22Rv1 (cell line): ENCODE results near the gene UTP3.
"Not testable (repeated sequence)": the region's sequence is repeated elsewhere in the genome, so short reads cannot be mapped to it uniquely, and the experiment has no call there.

Experiments
- H3K27ac ChIP-seq: fragments of 450-650 bp; 2 replicates; pipeline ENCODE4 v1.5.1; 2017
- ZFX ChIP-seq: fragments of 450-650 bp; IDR thresholded peaks from 2 replicates; pipeline ENCODE4 v1.6.1; 2017; ENCODE audit warnings: antibody characterized with exemption, borderline replicate concordance
- TF ChIP-seq, protein P1 (sequence below): fragments of 450-650 bp; IDR thresholded peaks from 2 replicates; pipeline ENCODE4 v1.5.1; 2017; ENCODE audit warnings: mild to moderate bottlenecking

Gene UTP3

DNA sequence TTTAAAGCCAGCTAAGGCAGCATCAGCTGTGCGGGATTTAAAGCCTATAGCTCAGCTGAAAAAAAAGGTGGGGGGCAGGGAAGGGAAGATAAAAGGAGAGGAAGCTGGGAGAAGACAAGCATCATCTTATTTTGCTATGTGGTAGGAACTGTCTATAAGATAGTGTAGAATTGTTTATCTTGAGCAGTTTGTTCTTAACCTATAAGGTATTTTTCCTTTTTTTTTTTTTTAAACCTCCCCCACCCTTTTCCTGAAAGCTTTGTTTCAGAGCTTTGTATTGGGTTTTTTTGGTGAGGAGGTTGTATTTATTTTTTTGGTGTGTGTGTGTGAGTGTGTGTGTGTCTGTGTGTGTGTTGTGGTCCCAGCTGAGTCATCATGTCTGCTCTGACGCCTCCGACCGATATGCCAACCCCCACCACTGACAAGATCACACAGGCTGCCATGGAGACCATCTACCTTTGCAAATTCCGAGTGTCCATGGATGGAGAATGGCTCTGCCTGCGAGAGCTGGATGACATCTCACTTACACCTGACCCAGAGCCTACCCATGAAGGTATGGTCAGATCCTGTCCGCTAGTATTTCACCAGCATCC is 34.0 kb downstream of the UTP3 start:
- H3K27ac ChIP-seq: no peak overlapping the region
- TF ChIP-seq, protein P1, sequence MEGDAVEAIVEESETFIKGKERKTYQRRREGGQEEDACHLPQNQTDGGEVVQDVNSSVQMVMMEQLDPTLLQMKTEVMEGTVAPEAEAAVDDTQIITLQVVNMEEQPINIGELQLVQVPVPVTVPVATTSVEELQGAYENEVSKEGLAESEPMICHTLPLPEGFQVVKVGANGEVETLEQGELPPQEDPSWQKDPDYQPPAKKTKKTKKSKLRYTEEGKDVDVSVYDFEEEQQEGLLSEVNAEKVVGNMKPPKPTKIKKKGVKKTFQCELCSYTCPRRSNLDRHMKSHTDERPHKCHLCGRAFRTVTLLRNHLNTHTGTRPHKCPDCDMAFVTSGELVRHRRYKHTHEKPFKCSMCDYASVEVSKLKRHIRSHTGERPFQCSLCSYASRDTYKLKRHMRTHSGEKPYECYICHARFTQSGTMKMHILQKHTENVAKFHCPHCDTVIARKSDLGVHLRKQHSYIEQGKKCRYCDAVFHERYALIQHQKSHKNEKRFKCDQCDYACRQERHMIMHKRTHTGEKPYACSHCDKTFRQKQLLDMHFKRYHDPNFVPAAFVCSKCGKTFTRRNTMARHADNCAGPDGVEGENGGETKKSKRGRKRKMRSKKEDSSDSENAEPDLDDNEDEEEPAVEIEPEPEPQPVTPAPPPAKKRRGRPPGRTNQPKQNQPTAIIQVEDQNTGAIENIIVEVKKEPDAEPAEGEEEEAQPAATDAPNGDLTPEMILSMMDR: no peak
- no peak for TF ChIP-seq ZFX

DNA sequence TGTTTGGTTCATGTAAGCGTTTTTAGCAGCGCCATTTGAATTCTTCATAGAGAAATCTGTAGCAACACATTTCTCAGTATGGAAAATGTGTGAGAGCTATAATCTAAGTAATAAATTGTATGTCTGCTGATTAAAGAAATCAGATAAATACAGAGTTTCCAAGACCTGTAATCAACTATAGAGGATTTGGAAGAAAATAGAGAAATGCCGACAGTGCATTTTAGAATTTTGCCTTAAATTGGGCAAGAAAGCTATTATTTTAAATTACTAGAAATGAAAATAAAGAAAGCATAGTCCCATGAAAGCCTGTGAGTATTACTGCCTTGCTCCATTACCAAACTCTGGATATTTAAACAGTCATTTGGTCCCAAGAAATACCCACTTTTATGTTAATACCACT is 36.1 kb downstream of the UTP3 start:
- H3K27ac ChIP-seq: no peak overlapping the region
- no peak for TF ChIP-seq ZFX
- TF ChIP-seq, protein P1: no peak

DNA sequence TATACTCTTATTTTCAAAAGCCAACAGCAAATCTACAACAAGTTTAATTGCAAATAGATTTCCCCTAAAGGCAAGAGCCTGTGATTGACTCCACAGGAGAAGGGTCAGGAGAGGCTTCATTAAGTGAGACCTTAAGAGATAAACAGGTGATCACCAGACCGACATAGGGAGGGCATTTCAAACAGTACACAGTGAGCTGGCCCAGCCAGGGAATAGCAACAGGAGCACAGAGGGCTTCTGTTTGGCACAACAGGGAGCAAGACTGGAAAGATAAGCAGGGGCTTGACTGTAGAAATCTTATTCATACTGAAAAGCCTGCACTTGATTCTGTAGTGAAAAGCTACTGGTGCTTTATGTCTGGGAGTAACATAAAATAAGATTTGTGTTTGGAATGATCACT is 37.3 kb downstream of the UTP3 start:
- TF ChIP-seq, protein P1: no peak
- no peak for TF ChIP-seq ZFX
- no peak overlapping the region for H3K27ac ChIP-seq

DNA sequence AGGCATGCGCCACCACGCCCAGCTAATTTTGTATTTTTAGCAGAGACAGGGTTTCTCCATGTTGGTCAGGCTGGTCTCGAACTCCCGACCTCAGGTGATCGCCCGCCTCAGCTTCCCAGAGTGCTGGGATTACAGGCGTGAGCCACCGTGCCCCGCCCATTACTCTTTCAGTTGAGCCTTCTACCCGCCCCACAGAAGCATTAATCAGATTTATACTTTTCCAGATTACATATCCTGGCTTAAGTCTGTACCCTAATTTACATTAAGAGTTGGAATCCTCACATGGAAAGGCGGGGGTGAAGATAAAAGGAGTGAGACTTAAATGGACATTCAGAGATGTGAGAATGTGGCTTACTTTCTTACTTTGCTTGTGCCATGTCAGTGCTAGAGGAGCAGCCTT is 38.2 kb downstream of the UTP3 start:
- not testable (repeated sequence) for H3K27ac ChIP-seq

DNA sequence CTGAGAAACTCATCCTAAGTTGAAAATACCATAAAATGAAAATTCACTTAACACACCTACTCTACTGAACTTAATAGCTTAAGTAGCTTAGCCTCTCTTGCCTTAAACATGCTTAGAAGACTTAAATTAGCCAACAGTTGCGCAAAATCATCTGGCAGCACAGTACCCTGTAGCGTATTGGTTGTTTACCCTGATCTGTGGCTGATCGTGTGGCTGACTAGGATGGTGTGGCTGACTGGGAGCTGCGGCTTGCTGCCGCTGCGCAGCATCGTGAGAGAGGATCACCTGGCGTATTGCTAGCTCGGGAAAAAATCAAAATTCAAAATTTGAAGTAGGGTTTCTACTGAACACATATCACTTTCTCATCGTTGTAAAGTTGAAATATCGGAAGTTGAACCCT is 39.8 kb downstream of the UTP3 start:
- TF ChIP-seq, protein P1: no peak
- TF ChIP-seq ZFX: no peak
- no peak overlapping the region for H3K27ac ChIP-seq

DNA sequence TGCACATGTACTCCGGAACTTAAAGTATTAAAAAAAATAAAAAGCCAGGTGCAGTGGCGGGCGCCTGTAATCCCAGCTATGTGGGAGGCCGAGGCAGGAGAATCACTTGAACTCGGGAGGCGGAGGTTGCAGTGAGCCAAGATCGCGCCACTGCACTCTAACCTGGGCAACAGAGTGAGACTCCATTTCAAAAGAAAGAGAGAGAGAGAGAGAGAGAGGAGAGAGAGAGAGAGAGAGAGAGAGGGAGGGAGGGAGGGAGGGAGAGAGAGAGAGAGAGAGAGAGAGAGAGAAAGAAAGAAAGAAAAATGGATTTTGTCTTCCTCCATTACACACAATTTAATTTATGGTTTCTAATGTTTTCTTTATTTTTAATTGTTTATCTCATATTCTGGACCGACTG is 44.5 kb downstream of the UTP3 start:
- H3K27ac ChIP-seq: not testable (repeated sequence)

DNA sequence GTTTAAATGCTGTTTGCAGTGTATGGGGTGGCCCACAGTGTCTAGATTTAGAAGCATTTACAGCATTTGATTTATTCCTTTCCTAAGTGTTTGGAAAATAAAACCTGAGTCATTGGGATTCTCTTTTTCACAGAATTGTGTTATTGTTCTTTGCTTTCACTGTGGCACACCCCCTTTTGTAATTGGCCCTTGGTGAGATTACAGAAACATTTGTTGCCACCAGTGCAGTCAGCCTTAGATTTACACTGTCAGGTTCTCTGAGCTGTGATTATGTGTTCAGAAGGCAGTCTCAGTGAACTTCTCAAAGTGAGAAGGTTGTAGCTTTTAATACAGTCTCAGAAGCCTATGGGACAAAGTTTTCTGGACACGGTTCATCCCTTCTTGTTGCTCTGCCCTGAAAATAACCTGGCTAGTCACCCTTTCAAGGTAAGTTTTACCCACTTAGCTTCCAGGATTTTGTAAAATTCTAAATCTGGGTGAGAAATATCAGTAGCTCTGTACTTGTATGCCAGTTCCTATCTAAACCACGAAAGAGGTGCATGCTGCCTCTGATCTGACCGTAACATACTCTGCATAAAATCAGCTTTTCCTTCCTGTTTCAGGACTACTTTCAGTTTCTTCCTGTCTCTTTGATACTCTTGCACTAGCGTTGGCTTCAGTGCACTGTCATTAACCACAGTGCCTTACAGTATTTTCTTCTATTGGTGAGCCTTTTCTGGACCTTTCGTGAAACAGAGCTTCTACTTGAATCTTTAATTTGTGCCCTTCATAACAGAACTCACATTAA is 46.0 kb downstream of the UTP3 start:
- TF ChIP-seq, protein P1: no peak
- no peak for TF ChIP-seq ZFX
- H3K27ac ChIP-seq: no peak overlapping the region

DNA sequence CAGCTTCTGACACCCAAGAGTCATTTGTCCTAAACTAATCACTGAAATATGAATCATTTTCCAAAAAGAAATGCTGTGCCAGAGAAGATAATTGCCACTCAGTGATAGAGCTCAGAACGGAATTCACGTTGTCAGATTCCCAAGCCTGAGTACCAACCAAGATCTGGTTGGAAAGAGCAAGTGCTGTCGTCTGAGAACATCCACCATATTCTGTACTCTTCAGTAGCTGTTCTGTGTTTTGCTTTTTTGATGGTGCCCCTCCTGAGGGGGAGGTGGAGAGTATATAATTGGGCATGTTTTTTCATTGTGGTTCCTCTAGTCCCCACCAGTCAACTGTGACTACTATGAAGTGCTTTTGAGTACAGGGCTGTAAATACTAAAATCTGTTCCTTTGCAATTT is 46.6 kb downstream of the UTP3 start:
- H3K27ac ChIP-seq: no peak overlapping the region
- TF ChIP-seq, protein P1: no peak
- TF ChIP-seq ZFX: no peak
